Activated CD4-positive, alpha-beta T cell treated with anti-CD3 and anti-CD28 coated beads for 4 hours (primary cell): ENCODE measurements around the gene KRT85.
"Not testable (repeated sequence)": the region's sequence is repeated elsewhere in the genome, so short reads cannot be mapped to it uniquely, and the experiment has no call there.

Source experiments
- DNase-seq, 2 donors: peaks; one replicate each; pipeline ENCODE4 v3.0.0-alpha.2; 2020

Gene KRT85

GRCh38 chr12:52347016-52347415, 20.3 kb downstream of the KRT85 start:
- DNase-seq, result no peak

- no peak for DNase-seq
Measured at GRCh38 chr12:52346593-52346992, 20.7 kb downstream of the KRT85 start.

GRCh38 chr12:52345041-52345440, 22.2 kb downstream of the KRT85 start:
- not testable (repeated sequence) for DNase-seq

- DNase-seq, result no peak
Measured at GRCh38 chr12:52344111-52344510, 23.2 kb downstream of the KRT85 start.

GRCh38 chr12:52343550-52343949, 23.7 kb downstream of the KRT85 start:
- no peak for DNase-seq

- DNase-seq, result no peak
Measured at GRCh38 chr12:52342781-52343490, 24.3 kb downstream of the KRT85 start.

GRCh38 chr12:52341066-52341580, 26.2 kb downstream of the KRT85 start:
- no peak for DNase-seq

GRCh38 chr12:52338241-52338960, 28.9 kb downstream of the KRT85 start:
- no peak for DNase-seq

GRCh38 chr12:52337054-52337453, 30.2 kb downstream of the KRT85 start:
- no peak for DNase-seq

GRCh38 chr12:52336641-52337040, 30.6 kb downstream of the KRT85 start:
- no peak for DNase-seq

GRCh38 chr12:52335598-52336262, 31.6 kb downstream of the KRT85 start:
- no peak for DNase-seq

- DNase-seq, result no peak
Measured at GRCh38 chr12:52334185-52334584, 33.1 kb downstream of the KRT85 start.

GRCh38 chr12:52333321-52333720, 34.0 kb downstream of the KRT85 start:
- no peak for DNase-seq

- no peak for DNase-seq
Measured at GRCh38 chr12:52332381-52332780, 34.9 kb downstream of the KRT85 start.

GRCh38 chr12:52331833-52332232, 35.4 kb downstream of the KRT85 start:
- no peak for DNase-seq

GRCh38 chr12:52331039-52331438, 36.2 kb downstream of the KRT85 start:
- DNase-seq, result no peak

- no peak for DNase-seq
Measured at GRCh38 chr12:52327830-52328500, 39.3 kb downstream of the KRT85 start.

GRCh38 chr12:52327052-52327829, 40.0 kb downstream of the KRT85 start:
- peak; percentile 82 for DNase-seq

GRCh38 chr12:52324153-52324444, 43.2 kb downstream of the KRT85 start:
- DNase-seq, result no peak

GRCh38 chr12:52323416-52324152, 43.7 kb downstream of the KRT85 start:
- DNase-seq, result no peak

GRCh38 chr12:52323001-52323400, 44.3 kb downstream of the KRT85 start:
- no peak for DNase-seq

GRCh38 chr12:52322069-52322468, 45.2 kb downstream of the KRT85 start:
- DNase-seq, result no peak
